IPS-20b (cell line): ENCODE measurements around the gene GUCY1B1.

ENCODE experiments used
- H3K27ac ChIP-seq: one replicate; pipeline ENCODE4 v1.5.1; 2013; ENCODE audit warnings: low read length
- H3K27me3 ChIP-seq: 2 replicates; pipeline ENCODE4 v1.6.1; 2013; ENCODE audit warnings: mild to moderate bottlenecking, low read length, inconsistent platforms; ENCODE audit not compliant: insufficient read depth
- H3K36me3 ChIP-seq: 2 replicates; pipeline ENCODE4 v1.6.1; 2013; ENCODE audit warnings: low read depth, mild to moderate bottlenecking, inconsistent platforms, low read length, moderate library complexity; ENCODE audit not compliant: insufficient read depth
- H3K4me1 ChIP-seq: 2 replicates; pipeline ENCODE4 v1.6.1; 2013; ENCODE audit warnings: mild to moderate bottlenecking, control low read depth, inconsistent platforms, low read length, moderate library complexity; ENCODE audit not compliant: insufficient read depth
- H3K4me3 ChIP-seq: 2 replicates; pipeline ENCODE4 v1.5.1; 2013; ENCODE audit warnings: mild to moderate bottlenecking, low read length, inconsistent platforms
- H3K9ac ChIP-seq: 2 replicates; pipeline ENCODE4 v1.6.1; 2013; ENCODE audit warnings: low read depth, mild to moderate bottlenecking, inconsistent platforms, low read length, moderate library complexity
- H3K9me3 ChIP-seq: 2 replicates; pipeline ENCODE4 v1.6.1; 2013; ENCODE audit warnings: mild to moderate bottlenecking, low read depth, low read length, inconsistent platforms; ENCODE audit not compliant: insufficient read depth

The GUCY1B1 gene

GRCh38 chr4:155765149-155765548 lies 6.3 kb downstream of the GUCY1B1 start:
- H3K4me1 ChIP-seq, result peaks cover 2% of the 10 kb centered on the region; the same call in 1 of the 2 replicates
- H3K36me3 ChIP-seq, result no peaks in the 10 kb centered on the region
- H3K27me3 ChIP-seq, result peaks cover 10% of the 10 kb centered on the region
- no peak overlapping the region for H3K27ac ChIP-seq
- no peak overlapping the region for H3K9ac ChIP-seq
- no peak overlapping the region for H3K4me3 ChIP-seq
- no peaks in the 10 kb centered on the region for H3K9me3 ChIP-seq

GRCh38 chr4:155766622-155767021 lies 7.8 kb downstream of the GUCY1B1 start:
- Histone ChIP-seq H3K4me3 (no peak overlapping the region), H3K9me3 (no peaks in the 10 kb centered on the region), H3K4me1 (peaks cover 2% of the 10 kb centered on the region; the same call in 1 of the 2 replicates), H3K9ac (no peak overlapping the region), H3K27me3 (no peaks in the 10 kb centered on the region; the same call in 1 of the 2 replicates), H3K36me3 (no peaks in the 10 kb centered on the region), H3K27ac (no peak overlapping the region)

GRCh38 chr4:155768370-155768769 lies 9.5 kb downstream of the GUCY1B1 start:
- H3K27ac ChIP-seq, result no peak overlapping the region
- no peak overlapping the region for H3K9ac ChIP-seq
- H3K4me3 ChIP-seq, result no peak overlapping the region
- no peaks in the 10 kb centered on the region for H3K36me3 ChIP-seq
- no peaks in the 10 kb centered on the region for H3K4me1 ChIP-seq
- H3K9me3 ChIP-seq, result no peaks in the 10 kb centered on the region
- H3K27me3 ChIP-seq, result no peaks in the 10 kb centered on the region; the same call in 1 of the 2 replicates

- Histone ChIP-seq H3K36me3 (no peaks in the 10 kb centered on the region), H3K4me1 (no peaks in the 10 kb centered on the region), H3K27ac (no peak overlapping the region), H3K9me3 (no peaks in the 10 kb centered on the region), H3K4me3 (no peak overlapping the region), H3K27me3 (no peaks in the 10 kb centered on the region; the same call in 1 of the 2 replicates), H3K9ac (no peak overlapping the region)
These were observed 10.3 kb downstream of the GUCY1B1 start for GRCh38 chr4:155769090-155769489.

- no peak overlapping the region for H3K4me3 ChIP-seq
These were observed 13.8 kb downstream of the GUCY1B1 start for GRCh38 chr4:155772459-155773195.

GRCh38 chr4:155773196-155773800 lies 14.5 kb downstream of the GUCY1B1 start:
- Histone ChIP-seq H3K27ac (no peak overlapping the region), H3K9ac (no peak overlapping the region), H3K4me1 (no peaks in the 10 kb centered on the region), H3K9me3 (no peaks in the 10 kb centered on the region), H3K27me3 (no peaks in the 10 kb centered on the region), H3K36me3 (no peaks in the 10 kb centered on the region), H3K4me3 (no peak overlapping the region)

More at GRCh38 chr4:155772459-155773195, 13.8 kb downstream of the GUCY1B1 start:
- Histone ChIP-seq H3K9me3 (no peaks in the 10 kb centered on the region), H3K9ac (no peak overlapping the region), H3K27me3 (no peaks in the 10 kb centered on the region), H3K36me3 (no peaks in the 10 kb centered on the region), H3K27ac (no peak overlapping the region), H3K4me1 (no peaks in the 10 kb centered on the region)

- Histone ChIP-seq H3K4me3 (no peak overlapping the region), H3K36me3 (no peaks in the 10 kb centered on the region), H3K27me3 (no peaks in the 10 kb centered on the region), H3K4me1 (no peaks in the 10 kb centered on the region), H3K9me3 (no peaks in the 10 kb centered on the region), H3K27ac (no peak overlapping the region), H3K9ac (no peak overlapping the region)
These were observed 15.2 kb downstream of the GUCY1B1 start for GRCh38 chr4:155774033-155774432.

- Histone ChIP-seq H3K27me3 (no peaks in the 10 kb centered on the region), H3K4me3 (no peak overlapping the region), H3K9me3 (no peaks in the 10 kb centered on the region), H3K36me3 (no peaks in the 10 kb centered on the region), H3K4me1 (0 out of 2 replicates have a peak, but pooled peaks cover 3% of the 10 kb centered on the region), H3K9ac (no peak overlapping the region), H3K27ac (no peak overlapping the region)
These were observed 19.3 kb downstream of the GUCY1B1 start for GRCh38 chr4:155777971-155778735.

GRCh38 chr4:155780775-155781174 lies 22.0 kb downstream of the GUCY1B1 start:
- Histone ChIP-seq H3K9ac (no peak overlapping the region), H3K36me3 (no peaks in the 10 kb centered on the region), H3K27me3 (no peaks in the 10 kb centered on the region), H3K27ac (no peak overlapping the region), H3K9me3 (no peaks in the 10 kb centered on the region), H3K4me1 (0 out of 2 replicates have a peak, but pooled peaks cover 3% of the 10 kb centered on the region), H3K4me3 (no peak overlapping the region)

- no peaks in the 10 kb centered on the region for H3K36me3 ChIP-seq
- H3K4me1 ChIP-seq, result 0 out of 2 replicates have a peak, but pooled peaks cover 3% of the 10 kb centered on the region
- H3K9me3 ChIP-seq, result no peaks in the 10 kb centered on the region
- no peaks in the 10 kb centered on the region for H3K27me3 ChIP-seq
- H3K27ac ChIP-seq, result no peak overlapping the region
- H3K9ac ChIP-seq, result no peak overlapping the region
- no peak overlapping the region for H3K4me3 ChIP-seq
These were observed 22.5 kb downstream of the GUCY1B1 start for GRCh38 chr4:155781249-155781831.

- no peaks in the 10 kb centered on the region for H3K36me3 ChIP-seq
- H3K9me3 ChIP-seq, result no peaks in the 10 kb centered on the region
- 0 out of 2 replicates have a peak, but pooled peaks cover 3% of the 10 kb centered on the region for H3K4me1 ChIP-seq
- no peak overlapping the region for H3K9ac ChIP-seq
- H3K27me3 ChIP-seq, result no peaks in the 10 kb centered on the region
- no peak overlapping the region for H3K27ac ChIP-seq
- no peak overlapping the region for H3K4me3 ChIP-seq
These were observed 25.8 kb downstream of the GUCY1B1 start for GRCh38 chr4:155784637-155785036.
